ENCODE results near the gene ATP2A3.

Gene ATP2A3

GRCh38 chr17:3894188-3894587 is 70.0 kb downstream of the ATP2A3 start:
- no peak for DNase-seq (ENCODE audit: extremely low spot score)
- no peak for TF ChIP-seq PKNOX1 (IDR thresholded peaks at IDR 0.05)
- no peak for TF ChIP-seq ZNF384 (IDR thresholded peaks at IDR 0.05)
- no peak for TF ChIP-seq ELF4 (IDR thresholded peaks at IDR 0.05)
- no peak for TF ChIP-seq HDGF (IDR thresholded peaks at IDR 0.05; ENCODE audit: borderline replicate concordance)
- TF ChIP-seq FOXM1 (IDR thresholded peaks at IDR 0.05; ENCODE audit: borderline replicate concordance) = no peak
- TF ChIP-seq FOXA1 (IDR thresholded peaks at IDR 0.05) = no peak
- no peak for TF ChIP-seq BHLHE40 (IDR thresholded peaks at IDR 0.05; ENCODE audit: borderline replicate concordance)
- ChIA-PET CTCF (interaction anchor here (1.0 kb wide), 2 partner anchors 20 to 48 kb away, joined by 3 read pairs; partner anchors contain the start of gene NCBP3), POLR2A (interaction anchor here (1.2 to 1.8 kb wide), 2 partner anchors 14 to 48 kb away, joined by 4 to 5 read pairs; partner anchors contain the start of gene NCBP3)

- TF ChIP-seq TARDBP (IDR thresholded peaks at IDR 0.05) (no peak), LEF1 (IDR thresholded peaks at IDR 0.05; ENCODE audit: borderline replicate concordance) (no peak), SUZ12 (IDR thresholded peaks at IDR 0.05) (no peak), CTBP1 (IDR thresholded peaks at IDR 0.05; ENCODE audit: borderline replicate concordance) (no peak), PKNOX1 (IDR thresholded peaks at IDR 0.05) (no peak), HDGF (IDR thresholded peaks at IDR 0.05; ENCODE audit: borderline replicate concordance) (no peak), FOXM1 (IDR thresholded peaks at IDR 0.05; ENCODE audit: borderline replicate concordance) (no peak), NFRKB (IDR thresholded peaks at IDR 0.05) (no peak), ARNT (IDR thresholded peaks at IDR 0.05) (no peak), BHLHE40 (IDR thresholded peaks at IDR 0.05; ENCODE audit: borderline replicate concordance) (no peak), FOXK2 (IDR thresholded peaks at IDR 0.05) (no peak), FOXA1 (IDR thresholded peaks at IDR 0.05) (no peak), ELF4 (IDR thresholded peaks at IDR 0.05) (no peak), SP1 (IDR thresholded peaks at IDR 0.05) (no peak), ZNF384 (IDR thresholded peaks at IDR 0.05) (no peak), L3MBTL2 (conservative IDR thresholded peaks at IDR 0.05) (no peak)
- CTCF ChIA-PET = interaction anchor here (1.7 kb wide), 1 partner anchor 20 kb away, joined by 5 read pairs; no protein-coding TSS in a partner anchor
- POLR2A ChIA-PET = interaction anchor here (1.2 to 1.8 kb wide), 2 partner anchors 14 to 48 kb away, joined by 4 to 5 read pairs; partner anchors contain the start of gene NCBP3
- DNase-seq (ENCODE audit: extremely low spot score) = no peak
These were observed 70.5 kb downstream of the ATP2A3 start for GRCh38 chr17:3893720-3894116.

- ChIA-PET POLR2A (interaction anchor here (0.6 to 1.8 kb wide), 5 partner anchors 10 to 155 kb away, joined by 3 to 5 read pairs (median 4); no protein-coding TSS in a partner anchor), CTCF (interaction anchor here (0.6 to 1.7 kb wide), 3 partner anchors 21 to 158 kb away, joined by 3 to 5 read pairs (median 4); no protein-coding TSS in a partner anchor)
- TF ChIP-seq FOXM1 (IDR thresholded peaks at IDR 0.05; ENCODE audit: borderline replicate concordance) (peak; percentile 58), NFRKB (IDR thresholded peaks at IDR 0.05) (no peak), CTBP1 (IDR thresholded peaks at IDR 0.05; ENCODE audit: borderline replicate concordance) (no peak), ARNT (IDR thresholded peaks at IDR 0.05) (no peak), LEF1 (IDR thresholded peaks at IDR 0.05; ENCODE audit: borderline replicate concordance) (no peak), ELF4 (IDR thresholded peaks at IDR 0.05) (no peak), FOXK2 (IDR thresholded peaks at IDR 0.05) (no peak), FOXA1 (IDR thresholded peaks at IDR 0.05) (no peak), TARDBP (IDR thresholded peaks at IDR 0.05) (no peak), HDGF (IDR thresholded peaks at IDR 0.05; ENCODE audit: borderline replicate concordance) (0 out of 2 replicates have a peak, but pooled peaks have one; percentile 54), L3MBTL2 (conservative IDR thresholded peaks at IDR 0.05) (peak; percentile 50; the same call in 1 of the 2 replicates), PKNOX1 (IDR thresholded peaks at IDR 0.05) (peak; percentile 95)
- DNase-seq (ENCODE audit: extremely low spot score) = peak; percentile 96
These were observed 71.1 kb downstream of the ATP2A3 start, which contains the start of gene CAMKK1 for GRCh38 chr17:3893003-3893719. Gene CAMKK1 (minus strand): TSS chr17:3893053. CDS start chr17:3885687, 7,366 bp downstream.

- ChIA-PET POLR2A (interaction anchor here (0.6 to 1.8 kb wide), 5 partner anchors 9 to 155 kb away, joined by 3 to 5 read pairs (median 4); no protein-coding TSS in a partner anchor), CTCF (interaction anchor here (0.6 to 1.7 kb wide), 3 partner anchors 22 to 157 kb away, joined by 3 to 5 read pairs (median 4); no protein-coding TSS in a partner anchor)
- peak; percentile 35; the same call in 1 of the 2 replicates for TF ChIP-seq L3MBTL2 (conservative IDR thresholded peaks at IDR 0.05)
- TF ChIP-seq TARDBP (IDR thresholded peaks at IDR 0.05) = no peak
- DNase-seq (ENCODE audit: extremely low spot score) = peak; percentile 32
These were observed 71.9 kb downstream of the ATP2A3 start for GRCh38 chr17:3892095-3892998.

- CTCF ChIA-PET = no interaction called here
- DNase-seq (ENCODE audit: extremely low spot score) = no peak
These were observed 72.6 kb downstream of the ATP2A3 start for GRCh38 chr17:3891626-3892094.

More at GRCh38 chr17:3891626-3892094, 72.6 kb downstream of the ATP2A3 start:
- POLR2A ChIA-PET = no interaction called here
- no peak for TF ChIP-seq ARNT (IDR thresholded peaks at IDR 0.05)
- TF ChIP-seq ZNF384 (IDR thresholded peaks at IDR 0.05) = no peak
- no peak for TF ChIP-seq ELF4 (IDR thresholded peaks at IDR 0.05)
- TF ChIP-seq FOXA1 (IDR thresholded peaks at IDR 0.05) = no peak
- no peak for TF ChIP-seq FOXK2 (IDR thresholded peaks at IDR 0.05)
- no peak for TF ChIP-seq BHLHE40 (IDR thresholded peaks at IDR 0.05; ENCODE audit: borderline replicate concordance)
- TF ChIP-seq TARDBP (IDR thresholded peaks at IDR 0.05) = no peak
- no peak for TF ChIP-seq SP1 (IDR thresholded peaks at IDR 0.05)
- no peak for TF ChIP-seq LEF1 (IDR thresholded peaks at IDR 0.05; ENCODE audit: borderline replicate concordance)
- no peak for TF ChIP-seq L3MBTL2 (conservative IDR thresholded peaks at IDR 0.05)
- TF ChIP-seq FOXM1 (IDR thresholded peaks at IDR 0.05; ENCODE audit: borderline replicate concordance) = no peak
- TF ChIP-seq NFRKB (IDR thresholded peaks at IDR 0.05) = no peak
- TF ChIP-seq HDGF (IDR thresholded peaks at IDR 0.05; ENCODE audit: borderline replicate concordance) = no peak
- no peak for TF ChIP-seq CTBP1 (IDR thresholded peaks at IDR 0.05; ENCODE audit: borderline replicate concordance)
- no peak for TF ChIP-seq PKNOX1 (IDR thresholded peaks at IDR 0.05)
- TF ChIP-seq SUZ12 (IDR thresholded peaks at IDR 0.05) = no peak

Data from HEK293T (cell line).